ENCODE measurements around the gene PDE7B. TPM values are rescaled to one million over a fixed set of nuclear protein-coding genes. Genes with fewer than 3 reads are reported as not detected.

The PDE7B gene
- total RNA-seq, 2 experiments from 2014 or later, result 0.38 to 3.5 TPM

DNA sequence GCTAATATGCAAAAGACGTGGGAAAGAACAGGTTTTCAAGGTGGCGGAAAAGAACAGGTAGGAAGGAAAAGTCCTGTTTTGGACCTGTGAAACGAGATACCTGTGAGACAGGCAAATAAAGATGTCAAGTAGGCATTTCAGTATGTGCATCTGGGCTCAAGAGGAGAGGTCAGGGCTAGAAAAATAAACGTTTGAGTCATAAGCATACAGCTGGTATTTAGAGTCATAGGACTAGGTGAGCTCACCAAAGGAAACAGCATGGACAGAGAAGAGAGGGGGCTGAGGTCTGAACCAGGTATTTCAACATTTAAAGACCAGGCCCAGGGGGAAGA is 383.7 kb downstream of the PDE7B start:
- H3K9me3 Mint-ChIP-seq (ENCODE audit: low read depth), result no peaks in the 10 kb centered on the region
- DNase-seq (no peak), ATAC-seq (no peak)
- no peak overlapping the region for H3K27ac Mint-ChIP-seq
- H3K27me3 Mint-ChIP-seq, result no peaks in the 10 kb centered on the region
- H3K4me3 Mint-ChIP-seq, result no peak overlapping the region
- CTCF ChIA-PET, result interaction anchor here (0.7 to 2.0 kb wide), 2 partner anchors 8 to 526 kb away, joined by 3 to 8 read pairs; no protein-coding TSS in a partner anchor
- H3K4me1 Mint-ChIP-seq, result peaks cover 19% of the 10 kb centered on the region
- H3K36me3 Mint-ChIP-seq, result peaks cover 63% of the 10 kb centered on the region

DNA sequence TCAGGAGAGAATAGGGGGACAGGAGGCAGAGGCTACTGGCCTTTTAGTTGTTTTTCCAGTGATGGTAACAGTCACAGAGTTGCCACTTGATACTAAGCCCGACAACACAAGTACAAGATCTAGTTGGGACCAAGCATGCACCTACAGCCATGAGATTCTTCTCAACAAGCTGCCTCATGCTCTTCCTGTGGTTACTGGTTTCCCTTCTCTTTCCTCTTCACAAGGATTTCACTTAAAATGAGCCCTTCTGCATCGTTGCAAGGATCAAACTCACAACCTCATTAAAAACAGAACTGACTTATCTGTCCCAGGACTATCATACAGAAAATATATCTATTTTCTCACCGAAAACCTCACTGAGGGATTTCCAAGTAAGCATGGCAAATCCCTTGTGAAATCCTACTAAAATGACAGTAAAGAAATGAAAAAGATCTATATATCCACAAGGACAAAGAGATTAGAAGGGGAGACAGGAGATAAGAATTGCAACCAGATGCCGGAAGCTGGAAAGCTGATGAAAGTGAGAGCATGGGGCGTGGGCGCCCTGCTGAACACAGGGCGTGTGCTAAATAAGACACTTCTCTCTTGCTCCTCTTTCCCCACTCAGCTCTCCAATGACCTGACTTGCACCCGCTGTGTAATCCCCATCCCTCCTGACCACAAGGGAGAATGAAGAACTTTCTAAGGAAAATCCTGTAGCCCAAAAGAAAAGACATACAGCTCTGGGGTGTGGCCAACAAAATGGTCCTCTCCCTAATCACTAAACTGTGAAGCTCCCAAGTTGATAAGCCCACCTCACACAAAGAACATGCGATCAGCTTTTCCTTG is 385.2 kb downstream of the PDE7B start:
- H3K4me3 Mint-ChIP-seq, result no peak overlapping the region
- peaks cover 59% of the 10 kb centered on the region for H3K36me3 Mint-ChIP-seq
- H3K27me3 Mint-ChIP-seq, result no peaks in the 10 kb centered on the region
- H3K4me1 Mint-ChIP-seq, result peaks cover 19% of the 10 kb centered on the region
- no peak for ATAC-seq
- CTCF ChIA-PET, result interaction anchor here (1.1 to 1.7 kb wide), 3 partner anchors 10 to 58 kb away, joined by 3 to 9 read pairs (median 3); no protein-coding TSS in a partner anchor
- H3K9me3 Mint-ChIP-seq (ENCODE audit: low read depth), result no peaks in the 10 kb centered on the region
- DNase-seq, result no peak
- peak overlapping the region; percentile 50 for H3K27ac Mint-ChIP-seq

DNA sequence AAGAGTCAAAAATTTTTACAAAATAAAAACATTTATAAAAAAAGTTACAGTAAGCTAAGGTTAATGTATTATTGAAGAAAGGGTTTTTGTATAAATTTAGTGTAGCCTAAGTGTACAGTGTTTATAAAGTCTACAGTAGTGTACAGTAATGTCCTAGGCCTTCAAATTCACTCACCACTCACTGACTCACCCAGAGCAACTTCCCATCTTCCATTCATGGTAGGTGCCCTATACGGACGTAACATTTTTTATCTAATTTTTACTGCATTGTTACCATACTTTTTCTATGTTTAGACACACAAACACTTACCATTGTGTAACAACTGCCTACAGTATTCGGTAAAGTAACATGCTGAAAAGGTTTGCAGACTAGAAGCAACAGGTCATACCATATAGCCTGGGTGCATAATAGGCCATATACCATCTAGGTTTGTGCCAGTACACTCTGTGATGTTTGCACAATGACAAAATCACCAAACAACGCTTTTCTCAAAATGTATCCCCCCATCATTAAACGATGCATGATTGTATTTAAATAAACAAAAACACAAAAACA is 392.6 kb downstream of the PDE7B start:
- no peak overlapping the region for H3K27ac Mint-ChIP-seq

More for the DNA sequence above, 392.6 kb downstream of the PDE7B start:
- Mint-ChIP-seq H3K27me3 (no peaks in the 10 kb centered on the region), H3K4me3 (no peak overlapping the region), H3K9me3 (ENCODE audit: low read depth) (no peaks in the 10 kb centered on the region), H3K36me3 (peaks cover 65% of the 10 kb centered on the region), H3K4me1 (peaks cover 32% of the 10 kb centered on the region)
- CTCF ChIA-PET, result interaction anchor here (1.8 to 2.2 kb wide), 2 partner anchors 18 to 46 kb away, joined by 3 to 10 read pairs; partner anchors contain the start of gene BCLAF1
- ATAC-seq, result no peak
- DNase-seq, result no peak

Measured in activated CD8-positive, alpha-beta memory T cell treated with anti-CD3 and anti-CD28 coated beads, Interleukin-2, amount 10 ng/mL, durations not matched to agents 7 days and 5 days (primary cell).